ENCODE measurements around the gene BBIP1. TPM values are rescaled to one million over a fixed set of nuclear protein-coding genes. Genes with fewer than 3 reads are reported as not detected.

Gene BBIP1
- total RNA-seq, 2 experiments from 2014 or later: 17.1 to 21.9 TPM

DNA sequence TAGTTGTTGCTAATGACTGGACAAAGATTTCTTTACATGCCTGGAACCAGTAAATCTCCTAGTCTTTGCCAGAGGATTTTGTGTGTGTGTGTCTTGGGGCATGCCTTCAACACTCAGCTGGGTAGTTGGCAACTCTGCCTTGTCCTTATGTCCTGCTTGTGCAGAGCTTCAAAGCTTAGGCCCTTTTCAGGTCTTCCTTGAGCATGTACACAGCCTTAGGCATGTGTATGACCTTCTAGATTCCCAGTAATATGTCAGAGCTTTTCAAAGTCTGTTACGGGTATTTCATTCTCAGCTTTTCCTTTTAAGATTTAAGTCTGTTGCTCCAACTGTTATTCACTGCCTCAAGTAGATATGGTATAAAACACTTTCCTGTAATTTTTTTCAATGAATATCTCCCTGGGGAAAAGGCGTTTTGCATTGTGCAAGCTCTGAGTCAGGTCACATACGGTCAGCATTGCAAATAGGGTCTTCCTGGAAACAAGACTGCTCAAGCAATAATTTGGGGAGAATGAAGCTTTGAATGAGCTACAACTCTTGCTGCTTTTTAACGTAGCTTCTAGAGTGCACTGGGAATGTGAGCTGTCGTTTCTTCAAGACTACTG, 25.9 kb upstream of the BBIP1 start:
- Histone ChIP-seq H3K4me1 (ENCODE audit: insufficient read depth, low read length) (peaks cover 4% of the 10 kb centered on the region), H3K36me3 (ENCODE audit: insufficient read depth, low read length) (peaks cover 24% of the 10 kb centered on the region), H3K9me3 (ENCODE audit: control insufficient read depth in 1 of 2, insufficient read depth in 1 of 2, low read length in 2 of 2) (peaks cover 0 to 4% of the 10 kb centered on the region in 2 experiments), H3K4me3 (ENCODE audit: low read length) (no peak overlapping the region), H3K27ac (ENCODE audit: low read depth in 1 of 2, low read length in 2 of 2) (no peak overlapping the region), H3K27me3 (ENCODE audit: control insufficient read depth in 1 of 2, insufficient read depth in 2 of 2, low read length in 2 of 2) (no peaks in the 10 kb centered on the region)
- CTCF ChIA-PET: interaction anchor here (0.8 to 1.6 kb wide), 3 partner anchors 17 to 56 kb away, joined by 3 to 4 read pairs (median 3); no protein-coding TSS in a partner anchor
- TF ChIP-seq, protein P1, sequence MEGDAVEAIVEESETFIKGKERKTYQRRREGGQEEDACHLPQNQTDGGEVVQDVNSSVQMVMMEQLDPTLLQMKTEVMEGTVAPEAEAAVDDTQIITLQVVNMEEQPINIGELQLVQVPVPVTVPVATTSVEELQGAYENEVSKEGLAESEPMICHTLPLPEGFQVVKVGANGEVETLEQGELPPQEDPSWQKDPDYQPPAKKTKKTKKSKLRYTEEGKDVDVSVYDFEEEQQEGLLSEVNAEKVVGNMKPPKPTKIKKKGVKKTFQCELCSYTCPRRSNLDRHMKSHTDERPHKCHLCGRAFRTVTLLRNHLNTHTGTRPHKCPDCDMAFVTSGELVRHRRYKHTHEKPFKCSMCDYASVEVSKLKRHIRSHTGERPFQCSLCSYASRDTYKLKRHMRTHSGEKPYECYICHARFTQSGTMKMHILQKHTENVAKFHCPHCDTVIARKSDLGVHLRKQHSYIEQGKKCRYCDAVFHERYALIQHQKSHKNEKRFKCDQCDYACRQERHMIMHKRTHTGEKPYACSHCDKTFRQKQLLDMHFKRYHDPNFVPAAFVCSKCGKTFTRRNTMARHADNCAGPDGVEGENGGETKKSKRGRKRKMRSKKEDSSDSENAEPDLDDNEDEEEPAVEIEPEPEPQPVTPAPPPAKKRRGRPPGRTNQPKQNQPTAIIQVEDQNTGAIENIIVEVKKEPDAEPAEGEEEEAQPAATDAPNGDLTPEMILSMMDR (IDR thresholded peaks at IDR 0.05): no peak
- ATAC-seq (ENCODE audit: poor library complexity) (no peak), DNase-seq (no peak)
- Mint-ChIP-seq H3K36me3 (ENCODE audit: low read depth) (peaks cover 92% of the 10 kb centered on the region), H3K27me3 (no peaks in the 10 kb centered on the region), H3K9me3 (peaks cover 9% of the 10 kb centered on the region), H3K4me1 (ENCODE audit: low read depth) (peaks cover 68% of the 10 kb centered on the region), H3K27ac (no peak overlapping the region), H3K4me3 (no peak overlapping the region)
- intact Hi-C loops (cut with DNase I, micrococcal nuclease): no loop called here
- POLR2A ChIA-PET: interaction anchor here (0.7 to 1.5 kb wide), 3 partner anchors 16 to 26 kb away, joined by 3 read pairs; partner anchors contain the start of genes BBIP1 and SHOC2

DNA sequence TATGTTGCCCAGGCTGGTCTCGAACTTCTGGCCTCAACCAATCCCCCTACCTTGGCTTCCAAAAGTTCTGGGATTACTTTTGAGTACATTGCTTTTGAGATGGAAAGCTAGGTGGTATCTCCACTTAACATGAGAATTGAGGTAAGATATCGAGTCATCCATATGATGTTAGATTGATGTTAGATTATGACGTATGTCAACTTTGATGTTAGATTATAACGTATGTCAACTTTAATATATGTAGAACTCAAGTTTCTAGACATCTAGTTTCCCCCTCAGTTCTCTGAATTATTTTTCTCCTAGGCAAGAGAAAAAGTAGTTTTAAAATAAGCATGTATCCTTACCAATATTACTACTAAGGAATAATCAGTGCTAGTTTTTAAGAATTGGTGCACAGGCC, 20.4 kb upstream of the BBIP1 start:
- Mint-ChIP-seq H3K36me3 (ENCODE audit: low read depth) (peaks cover 61% of the 10 kb centered on the region), H3K4me3 (no peak overlapping the region)
- POLR2A ChIA-PET: interaction anchor here (0.9 kb wide), 1 partner anchor 20 kb away, joined by 3 read pairs; the partner anchor contains the start of genes BBIP1 and SHOC2

DNA sequence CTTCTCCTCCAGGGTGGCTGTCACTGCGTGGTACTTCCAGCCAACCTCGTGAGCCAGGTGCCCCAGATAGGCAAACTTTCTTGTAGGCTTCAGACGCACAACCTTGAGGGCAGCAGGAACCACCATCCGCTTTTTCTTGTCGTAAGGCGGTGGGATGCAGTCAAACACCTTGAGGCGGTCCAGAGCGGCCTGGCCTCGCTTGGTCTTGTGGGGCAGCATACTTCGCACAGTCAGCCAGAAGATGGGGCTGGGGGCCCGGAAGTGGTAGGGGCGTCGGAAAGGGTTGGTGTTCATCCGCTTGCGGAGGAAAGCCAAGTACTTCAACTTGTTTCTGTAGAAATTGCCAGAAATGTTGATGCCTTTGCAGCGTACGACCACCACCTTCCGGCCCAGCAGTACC, 17.8 kb upstream of the BBIP1 start:
- Mint-ChIP-seq H3K9me3 (peaks cover 3% of the 10 kb centered on the region), H3K27ac (no peak overlapping the region)
- POLR2A ChIA-PET: no interaction called here

More for the DNA sequence above, 20.4 kb upstream of the BBIP1 start:
- Histone ChIP-seq H3K4me3 (ENCODE audit: low read length) (no peak overlapping the region), H3K4me1 (ENCODE audit: insufficient read depth, low read length) (peaks cover 6% of the 10 kb centered on the region), H3K36me3 (ENCODE audit: insufficient read depth, low read length) (peaks cover 13% of the 10 kb centered on the region), H3K27me3 (ENCODE audit: control insufficient read depth in 1 of 2, insufficient read depth in 2 of 2, low read length in 2 of 2) (no peaks in the 10 kb centered on the region), H3K9me3 (ENCODE audit: control insufficient read depth in 1 of 2, insufficient read depth in 1 of 2, low read length in 2 of 2) (peaks cover 0 to 4% of the 10 kb centered on the region in 2 experiments), H3K27ac (ENCODE audit: low read depth in 1 of 2, low read length in 2 of 2) (no peak overlapping the region)
- CTCF ChIA-PET: no interaction called here
- H3K27ac Mint-ChIP-seq: no peak overlapping the region
- DNase-seq (no peak), ATAC-seq (ENCODE audit: poor library complexity) (no peak)
- peaks cover 9% of the 10 kb centered on the region for H3K9me3 Mint-ChIP-seq
- intact Hi-C loops (cut with DNase I, micrococcal nuclease): no loop called here
- no peaks in the 10 kb centered on the region for H3K27me3 Mint-ChIP-seq
- TF ChIP-seq, protein P1 (IDR thresholded peaks at IDR 0.05): no peak
- H3K4me1 Mint-ChIP-seq (ENCODE audit: low read depth): peaks cover 57% of the 10 kb centered on the region

More for the DNA sequence above, 17.8 kb upstream of the BBIP1 start:
- Mint-ChIP-seq H3K4me1 (ENCODE audit: low read depth) (peaks cover 50% of the 10 kb centered on the region), H3K36me3 (ENCODE audit: low read depth) (peaks cover 36% of the 10 kb centered on the region), H3K4me3 (no peak overlapping the region), H3K27me3 (no peaks in the 10 kb centered on the region)
- intact Hi-C loops (cut with DNase I, micrococcal nuclease): no loop called here
- Histone ChIP-seq H3K36me3 (ENCODE audit: insufficient read depth, low read length) (peaks cover 2% of the 10 kb centered on the region), H3K27ac (ENCODE audit: low read depth in 1 of 2, low read length in 2 of 2) (no peak overlapping the region), H3K4me1 (ENCODE audit: insufficient read depth, low read length) (peaks cover 6% of the 10 kb centered on the region), H3K27me3 (ENCODE audit: control insufficient read depth in 1 of 2, insufficient read depth in 2 of 2, low read length in 2 of 2) (no peaks in the 10 kb centered on the region), H3K4me3 (ENCODE audit: low read length) (no peak overlapping the region), H3K9me3 (ENCODE audit: control insufficient read depth in 1 of 2, insufficient read depth in 1 of 2, low read length in 2 of 2) (peaks cover 0 to 4% of the 10 kb centered on the region in 2 experiments)
- ATAC-seq (ENCODE audit: poor library complexity) (no peak), DNase-seq (no peak)
- CTCF ChIA-PET: interaction anchor here (0.5 kb wide), 1 partner anchor 25 kb away, joined by 3 read pairs; no protein-coding TSS in a partner anchor
- TF ChIP-seq, protein P1 (IDR thresholded peaks at IDR 0.05): no peak
